Right lobe of liver (tissue), 6 donors: ENCODE results near the gene PTK7. TPM values are rescaled to one million over a fixed set of nuclear protein-coding genes. Genes with fewer than 3 reads are reported as not detected.

Experiments used
- ATAC-seq, 4 donors: fragments of 200-7000 bp; cut with Tn5 transposase; one replicate each; pipeline ENCODE4 v1.9.1; 2020; ENCODE audit warnings: mild to moderate bottlenecking in 4 of 4, moderate library complexity in 4 of 4
- DNase-seq, 3 donors: peaks; one replicate each; pipeline ENCODE4 v3.0.0-alpha.2; 2020
- H3K27ac ChIP-seq, 3 donors: fragments of 200-600 bp; one replicate each; pipeline ENCODE4 v1.8.0; 2022
- H3K27me3 ChIP-seq, 2 donors: fragments of 200-600 bp; one replicate each; pipeline ENCODE4 v1.8.0; 2022
- H3K36me3 ChIP-seq, 4 donors: fragments of 200-600 bp; sonication (generic) in 1 of 4; one replicate each; pipeline versions ENCODE4 v1.5.1 to v1.8.0; 2017 to 2022; ENCODE audit warnings: control low read depth in 1 of 4
- H3K4me1 ChIP-seq, 4 donors: fragments of 200-600 bp; sonication (generic) in 1 of 4; one replicate each; pipeline versions ENCODE4 v1.5.1 to v1.8.0; 2017 to 2022; ENCODE audit warnings: control low read depth in 1 of 4
- H3K4me3 ChIP-seq, 3 donors: fragments of 200-600 bp; one replicate each; pipeline ENCODE4 v1.8.0; 2022
- H3K9me3 ChIP-seq, 4 donors: fragments of 200-600 bp; sonication (generic) in 1 of 4; one replicate each; pipeline versions ENCODE4 v1.5.1 to v1.8.0; 2017 to 2022; ENCODE audit warnings: control low read depth in 1 of 4
- POLR2A ChIP-seq: fragments of 450-650 bp; IDR thresholded peaks from one replicate; pipeline ENCODE4 v1.6.1; 2017; ENCODE audit warnings: antibody characterized with exemption, mild to moderate bottlenecking
- WGBS: methylation state at CpG from one replicate; pipeline ENCODE4 v1.1.6; 2018; ENCODE audit warnings: low coverage, low lambda C conversion rate; ENCODE audit not compliant: insufficient coverage; ENCODE audit errors: missing lambda C conversion rate; 5-methylcytosine and 5-hydroxymethylcytosine counted together
- intact Hi-C, 2 donors: fragments of 100-400 bp; cut with DNase I; formaldehyde crosslinking; loops; one replicate each; pipeline versions ENCODE4 v1.11.2 to v1.14.1; 2022
- total RNA-seq, 6 experiments: library from RNA; depleted of rRNA in 2 of 6; stranded (reverse); fragments of >200 nt in 2 of 6; fragmentation: NEBNext Ultra II Directional in 3 of 6; extraction: Animal tissue kit (Norgen Biotek cat#: 25700) in 3 of 6; gene quantifications; one replicate each; pipeline versions ENCODE4 v1.1.0 to v1.2.4, GENCODE V29; 2016 to 2023
- TF ChIP-seq, protein P1 (sequence below), 4 donors: fragments of 200-600 bp in 3 of 4; fragments of 450-650 bp in 1 of 4; IDR thresholded peaks; one replicate each; pipeline versions ENCODE4 v1.5.1 to v1.8.0; 2016 to 2022; ENCODE audit warnings: antibody characterized with exemption in 4 of 4, mild to moderate bottlenecking in 2 of 4
- donor health status: DM: no; HTN: yes; CAD: no.
- donor health status: DM: no; HTN: no; CAD: no.
- donor health status: DM: no; HTN: no; CAD: no.
- donor health status: DM: no; HTN: yes; CAD: no.
- donor health status: DM: no; HTN: yes; CAD: no.

Gene PTK7
- total RNA-seq, 6 experiments from 2014 or later, result 0.55 to 1.8 (median 0.99) TPM

DNA sequence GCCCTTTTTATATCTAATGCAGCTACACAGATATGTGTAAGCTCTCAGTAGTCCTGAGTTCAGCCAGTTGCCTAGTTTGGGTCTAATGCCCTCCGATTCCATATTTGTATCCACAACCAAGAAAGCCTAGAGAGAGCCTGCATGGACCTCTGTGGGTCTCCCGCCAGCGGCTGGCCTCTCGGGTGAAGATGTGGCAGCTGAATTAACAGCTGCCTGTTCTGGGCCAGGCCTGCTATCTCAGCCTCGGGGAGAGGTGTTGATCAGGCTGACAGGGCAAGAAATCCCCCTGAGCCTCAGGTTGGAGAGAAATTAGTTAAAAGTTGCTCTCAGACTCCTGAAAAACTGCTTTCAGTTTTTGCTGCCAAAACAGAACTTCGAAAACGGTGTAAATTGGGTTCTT lies 19.8 kb downstream of the PTK7 start:
- TF ChIP-seq POLR2A, result no peak
- TF ChIP-seq, protein P1, sequence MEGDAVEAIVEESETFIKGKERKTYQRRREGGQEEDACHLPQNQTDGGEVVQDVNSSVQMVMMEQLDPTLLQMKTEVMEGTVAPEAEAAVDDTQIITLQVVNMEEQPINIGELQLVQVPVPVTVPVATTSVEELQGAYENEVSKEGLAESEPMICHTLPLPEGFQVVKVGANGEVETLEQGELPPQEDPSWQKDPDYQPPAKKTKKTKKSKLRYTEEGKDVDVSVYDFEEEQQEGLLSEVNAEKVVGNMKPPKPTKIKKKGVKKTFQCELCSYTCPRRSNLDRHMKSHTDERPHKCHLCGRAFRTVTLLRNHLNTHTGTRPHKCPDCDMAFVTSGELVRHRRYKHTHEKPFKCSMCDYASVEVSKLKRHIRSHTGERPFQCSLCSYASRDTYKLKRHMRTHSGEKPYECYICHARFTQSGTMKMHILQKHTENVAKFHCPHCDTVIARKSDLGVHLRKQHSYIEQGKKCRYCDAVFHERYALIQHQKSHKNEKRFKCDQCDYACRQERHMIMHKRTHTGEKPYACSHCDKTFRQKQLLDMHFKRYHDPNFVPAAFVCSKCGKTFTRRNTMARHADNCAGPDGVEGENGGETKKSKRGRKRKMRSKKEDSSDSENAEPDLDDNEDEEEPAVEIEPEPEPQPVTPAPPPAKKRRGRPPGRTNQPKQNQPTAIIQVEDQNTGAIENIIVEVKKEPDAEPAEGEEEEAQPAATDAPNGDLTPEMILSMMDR (IDR thresholded peaks at IDR 0.05), result no peak
- Histone ChIP-seq H3K36me3 (no peaks in the 10 kb centered on the region), H3K9me3 (no peaks in the 10 kb centered on the region), H3K27ac (no peak overlapping the region), H3K4me1 (no peaks in the 10 kb centered on the region), H3K4me3 (no peak overlapping the region), H3K27me3 (no peaks in the 10 kb centered on the region)
- no peak for ATAC-seq
- intact Hi-C loops, result no loop called here
- WGBS, result 66% methylated on average over 6 of the region's 7 CpGs
- no peak for DNase-seq

DNA sequence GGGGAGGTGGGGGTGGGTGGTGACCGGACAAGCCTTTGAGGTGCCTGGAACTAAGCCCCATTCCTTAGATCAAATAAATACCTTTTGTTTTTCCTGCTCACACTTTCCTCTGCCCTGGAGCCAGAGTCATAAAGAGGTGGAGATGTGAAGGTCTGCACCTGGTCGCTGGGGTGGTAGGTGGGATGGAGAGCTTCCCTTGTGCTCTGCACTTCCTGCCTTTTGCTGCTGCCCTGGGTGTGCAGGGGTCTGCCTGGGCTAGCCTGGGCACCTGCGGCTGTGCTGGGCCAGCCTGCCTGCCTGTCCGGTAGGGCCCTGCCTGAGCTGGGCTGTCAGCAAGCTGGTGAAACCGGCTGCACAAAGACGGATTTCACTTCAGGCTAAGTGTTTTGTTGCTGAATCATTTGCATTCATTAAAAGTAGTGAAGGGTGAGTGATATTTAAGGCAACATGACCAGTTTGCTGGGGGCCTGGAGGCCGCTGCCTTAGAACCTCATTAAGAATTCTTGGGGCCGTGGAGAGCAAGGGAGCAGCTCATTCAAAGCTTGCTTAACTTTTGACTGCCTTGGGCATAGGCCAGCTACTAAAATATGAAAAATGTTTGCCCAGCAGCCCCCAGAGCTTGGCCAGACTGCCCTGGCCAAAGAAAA lies 20.5 kb downstream of the PTK7 start:
- 77% methylated on average over 3 of the region's 8 CpGs for WGBS
- DNase-seq, result no peak
- H3K4me1 ChIP-seq, result no peaks in the 10 kb centered on the region

DNA sequence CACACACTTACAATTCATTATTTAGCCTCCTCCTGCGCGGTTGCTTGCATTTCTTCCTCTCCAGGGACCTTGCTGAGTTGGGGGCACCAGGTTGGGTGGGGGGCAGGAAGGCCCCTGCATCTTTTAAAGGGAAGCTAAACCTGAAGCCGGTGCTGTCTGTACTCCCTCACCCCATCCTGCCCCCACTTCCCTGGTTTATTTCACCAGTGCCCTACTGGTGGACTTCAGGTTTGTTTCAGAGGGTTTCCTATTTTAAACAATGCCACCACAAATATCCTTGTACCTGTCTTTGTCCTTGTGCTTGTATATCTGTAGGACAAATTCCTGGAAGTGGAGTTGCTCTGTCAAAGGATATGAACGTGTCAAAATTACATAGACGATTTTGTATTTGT lies 21.0 kb downstream of the PTK7 start:
- no peak for TF ChIP-seq POLR2A
- TF ChIP-seq, protein P1 (IDR thresholded peaks at IDR 0.05), result no peak
- no peaks in the 10 kb centered on the region for H3K9me3 ChIP-seq
- no peak overlapping the region for H3K27ac ChIP-seq
- no peaks in the 10 kb centered on the region for H3K4me1 ChIP-seq
- no peak overlapping the region for H3K4me3 ChIP-seq
- DNase-seq (no peak), ATAC-seq (no peak)
- 64% methylated on average over 3 of the region's 5 CpGs for WGBS
- H3K36me3 ChIP-seq, result no peaks in the 10 kb centered on the region
- no peaks in the 10 kb centered on the region for H3K27me3 ChIP-seq
- intact Hi-C loops, result no loop called here

More for the DNA sequence above, 20.5 kb downstream of the PTK7 start:
- TF ChIP-seq, protein P1 (IDR thresholded peaks at IDR 0.05), result no peak
- TF ChIP-seq POLR2A, result no peak
- ATAC-seq, result peak in 1 of 4 donors; percentile 24
- Histone ChIP-seq H3K36me3 (no peaks in the 10 kb centered on the region), H3K9me3 (no peaks in the 10 kb centered on the region), H3K27ac (no peak overlapping the region), H3K4me3 (no peak overlapping the region), H3K27me3 (no peaks in the 10 kb centered on the region)
- intact Hi-C loops, result no loop called here

DNA sequence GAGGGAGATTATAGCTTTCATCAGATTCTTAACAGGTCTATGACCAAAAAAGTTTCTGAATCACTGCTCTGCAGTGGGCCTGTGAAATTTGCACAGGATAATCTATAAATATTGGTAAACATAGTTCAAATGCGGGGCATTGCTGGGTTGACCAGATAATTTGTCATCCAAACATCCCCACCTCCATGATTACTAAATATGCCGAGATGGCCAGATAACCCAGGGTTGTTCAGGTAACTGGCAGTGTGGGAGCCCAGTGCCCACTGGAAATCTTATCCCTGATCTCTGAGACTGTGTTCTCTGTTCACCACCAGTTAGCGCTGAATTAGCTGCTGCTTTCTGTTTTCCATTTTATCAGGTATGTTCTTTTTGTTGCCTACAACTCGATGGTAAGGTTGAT lies 21.4 kb downstream of the PTK7 start:
- no peak for ATAC-seq
- TF ChIP-seq POLR2A, result no peak
- TF ChIP-seq, protein P1 (IDR thresholded peaks at IDR 0.05), result no peak
- 90% methylated on average over 3 of the region's 4 CpGs for WGBS

More for the DNA sequence above, 21.4 kb downstream of the PTK7 start:
- no peaks in the 10 kb centered on the region for H3K36me3 ChIP-seq
- no peak for DNase-seq
- H3K4me3 ChIP-seq, result no peak overlapping the region
- H3K9me3 ChIP-seq, result no peaks in the 10 kb centered on the region
- H3K27ac ChIP-seq, result no peak overlapping the region
- intact Hi-C loops, result no loop called here
- no peaks in the 10 kb centered on the region for H3K4me1 ChIP-seq
- no peaks in the 10 kb centered on the region for H3K27me3 ChIP-seq
